PC-9 (cell line): ENCODE measurements around the gene PLA2G2E.

Experiments used
- EZH2 ChIP-seq: fragments of 200-600 bp; sonication (generic); IDR thresholded peaks from 2 replicates; pipeline ENCODE4 v1.8.0; 2017; ENCODE audit warnings: antibody characterized with exemption, low read depth
- TF ChIP-seq, protein P1 (sequence below): fragments of 200-600 bp; sonication (generic); conservative IDR thresholded peaks from 2 replicates; pipeline ENCODE4 v1.6.1; 2017; ENCODE audit warnings: mixed run types, antibody characterized with exemption, mild to moderate bottlenecking, moderate library complexity

DNA sequence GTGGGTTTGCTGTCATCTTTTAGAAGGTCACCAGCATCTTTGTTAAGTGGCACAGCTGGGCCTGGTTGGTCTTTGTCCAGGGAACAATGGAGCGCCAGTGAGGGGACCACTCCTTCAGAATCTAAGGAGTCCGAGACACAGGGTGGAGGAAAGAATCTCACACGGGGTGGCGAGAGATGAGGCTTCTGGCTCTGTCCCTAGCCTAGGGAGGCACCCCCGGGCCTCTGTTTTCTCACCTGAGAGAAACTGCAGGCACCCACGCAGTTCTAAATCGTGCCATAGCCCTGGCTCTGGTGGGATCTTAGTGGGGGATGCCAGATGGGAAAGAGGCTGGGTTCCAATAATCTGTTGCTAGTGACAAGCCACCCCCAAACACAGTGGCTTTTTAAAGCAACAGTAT lies 10.9 kb upstream of the PLA2G2E start:
- TF ChIP-seq, protein P1, sequence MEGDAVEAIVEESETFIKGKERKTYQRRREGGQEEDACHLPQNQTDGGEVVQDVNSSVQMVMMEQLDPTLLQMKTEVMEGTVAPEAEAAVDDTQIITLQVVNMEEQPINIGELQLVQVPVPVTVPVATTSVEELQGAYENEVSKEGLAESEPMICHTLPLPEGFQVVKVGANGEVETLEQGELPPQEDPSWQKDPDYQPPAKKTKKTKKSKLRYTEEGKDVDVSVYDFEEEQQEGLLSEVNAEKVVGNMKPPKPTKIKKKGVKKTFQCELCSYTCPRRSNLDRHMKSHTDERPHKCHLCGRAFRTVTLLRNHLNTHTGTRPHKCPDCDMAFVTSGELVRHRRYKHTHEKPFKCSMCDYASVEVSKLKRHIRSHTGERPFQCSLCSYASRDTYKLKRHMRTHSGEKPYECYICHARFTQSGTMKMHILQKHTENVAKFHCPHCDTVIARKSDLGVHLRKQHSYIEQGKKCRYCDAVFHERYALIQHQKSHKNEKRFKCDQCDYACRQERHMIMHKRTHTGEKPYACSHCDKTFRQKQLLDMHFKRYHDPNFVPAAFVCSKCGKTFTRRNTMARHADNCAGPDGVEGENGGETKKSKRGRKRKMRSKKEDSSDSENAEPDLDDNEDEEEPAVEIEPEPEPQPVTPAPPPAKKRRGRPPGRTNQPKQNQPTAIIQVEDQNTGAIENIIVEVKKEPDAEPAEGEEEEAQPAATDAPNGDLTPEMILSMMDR, result no peak
- no peak for TF ChIP-seq EZH2
